ENCODE data around the gene GFER.
"Not testable (repeated sequence)": the region's sequence is repeated elsewhere in the genome, so short reads cannot be mapped to it uniquely, and the experiment has no call there.

The GFER gene

DNA sequence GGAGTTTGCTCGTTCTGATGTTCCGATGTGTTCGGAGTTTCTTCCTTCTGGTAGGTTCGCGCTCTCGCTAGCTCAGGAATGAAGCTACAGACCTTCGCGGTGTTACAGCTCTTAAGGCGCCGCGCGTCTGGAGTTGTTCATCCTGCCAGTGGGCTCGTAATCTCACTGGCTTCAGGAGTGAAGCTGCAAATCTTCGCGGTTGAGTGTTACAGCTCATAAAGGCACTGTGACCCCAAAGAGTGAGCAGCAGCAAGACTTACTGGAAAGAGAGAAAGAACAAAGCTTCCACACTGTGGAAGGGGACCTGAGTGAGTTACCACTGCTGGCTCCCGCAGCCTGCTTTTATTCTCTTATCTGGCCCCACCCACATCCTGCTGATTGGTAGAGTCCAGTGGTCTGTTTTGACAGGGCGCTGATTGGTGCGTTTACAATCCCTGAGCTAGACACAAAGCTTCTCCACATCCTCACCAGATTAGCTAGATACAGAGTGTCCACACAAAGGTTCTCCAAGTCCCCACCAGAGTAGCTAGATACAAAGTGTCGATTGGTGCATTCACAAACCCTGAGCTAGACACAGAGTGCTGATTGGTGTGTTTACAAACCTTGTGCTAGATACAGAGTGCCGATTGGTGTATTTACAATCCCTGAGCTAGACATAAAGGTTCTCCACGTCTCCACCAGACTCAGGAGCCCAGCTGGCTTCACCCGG is 26.4 kb upstream of the GFER start:
- DNase-seq (ENCODE audit: low read depth, low spot score): not testable (repeated sequence)

DNA sequence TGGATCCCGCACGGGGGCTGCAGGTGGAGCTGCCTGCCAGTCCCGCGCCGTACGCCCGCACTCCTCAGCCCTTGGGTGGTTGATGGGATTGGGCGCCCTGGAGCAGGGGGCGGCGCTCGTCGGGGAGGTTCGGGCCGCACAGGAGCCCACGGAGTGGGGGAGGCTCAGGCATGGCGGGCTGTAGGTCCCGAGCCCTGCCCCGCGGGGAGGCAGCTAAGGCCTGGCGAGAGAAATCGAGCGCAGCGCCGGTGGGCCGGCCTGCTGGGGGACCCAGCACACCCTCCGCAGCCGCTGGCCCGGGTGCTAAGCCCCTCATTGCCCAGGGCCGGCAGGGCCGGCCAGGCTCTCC is 25.9 kb upstream of the GFER start:
- not testable (repeated sequence) for DNase-seq (ENCODE audit: low read depth, low spot score)

DNA sequence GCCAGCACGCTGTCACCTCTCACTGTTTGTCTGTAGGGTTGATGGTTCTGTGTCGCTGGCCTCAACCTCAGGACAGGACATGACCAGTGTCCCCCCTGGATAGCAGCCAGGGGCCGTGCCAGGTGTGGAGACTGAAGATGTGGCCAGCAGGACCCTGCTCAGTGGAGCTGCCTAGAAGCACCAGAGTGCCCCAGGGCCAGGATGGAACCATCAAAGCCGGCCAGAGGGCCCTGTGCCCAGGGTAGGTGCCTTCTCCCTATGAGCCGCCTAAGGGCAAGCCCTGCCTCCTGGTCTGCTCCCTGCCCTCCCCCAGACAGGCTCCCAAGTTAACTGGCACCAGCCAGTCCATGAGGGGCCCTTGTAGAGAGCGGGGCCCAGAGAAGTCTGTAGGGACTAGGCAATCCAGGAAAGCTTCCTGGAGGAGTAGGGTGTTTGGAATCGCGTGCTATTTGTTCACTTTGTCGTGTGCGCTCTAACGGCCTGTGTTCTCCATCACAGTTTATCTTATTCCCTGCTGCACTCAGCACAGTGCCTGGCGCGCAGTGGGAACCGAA is 25.2 kb upstream of the GFER start:
- no peak for DNase-seq (ENCODE audit: low read depth, low spot score)

DNA sequence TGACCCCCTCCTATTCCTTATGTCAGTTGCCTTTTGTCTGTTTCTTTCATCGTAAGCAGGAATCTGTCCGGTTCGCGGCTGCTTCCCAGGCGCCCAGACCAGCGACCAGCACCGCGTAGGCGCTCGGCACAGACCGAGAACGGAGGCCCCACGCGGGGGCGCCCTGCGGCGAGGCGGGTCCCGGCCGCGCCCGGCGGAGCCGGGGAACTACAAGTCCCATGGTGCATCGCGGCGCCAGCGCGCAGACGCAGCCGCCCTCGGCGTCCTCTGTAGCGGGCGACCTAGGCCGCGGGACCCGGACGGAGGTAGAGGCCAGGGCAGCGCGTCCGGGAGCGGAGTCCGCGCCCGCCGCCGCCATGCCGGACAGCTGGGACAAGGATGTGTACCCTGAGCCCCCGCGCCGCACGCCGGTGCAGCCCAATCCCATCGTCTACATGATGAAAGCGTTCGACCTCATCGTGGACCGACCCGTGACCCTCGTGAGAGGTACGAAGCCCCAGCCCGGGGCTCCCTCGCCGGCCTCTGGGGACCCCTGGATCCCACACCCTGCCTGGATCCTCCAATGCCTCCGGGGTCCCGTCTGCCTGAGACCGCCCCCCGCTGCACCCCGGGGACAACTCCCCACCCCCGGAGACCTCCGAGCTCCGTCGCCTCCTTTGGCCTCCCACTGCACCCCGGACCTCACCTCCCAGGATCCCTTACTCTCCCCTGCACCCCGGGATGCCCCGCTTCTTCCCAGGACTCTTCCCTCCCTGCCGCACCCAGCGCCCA is 24.5 kb upstream of the GFER start, which contains the start of gene NDUFB10:
NDUFB10 (plus strand) TSS at position 270 of the 771 bp plus-strand sequence; CDS start at position 357, 87 bp downstream.
- peak; percentile 96 for DNase-seq (ENCODE audit: low read depth, low spot score)

DNA sequence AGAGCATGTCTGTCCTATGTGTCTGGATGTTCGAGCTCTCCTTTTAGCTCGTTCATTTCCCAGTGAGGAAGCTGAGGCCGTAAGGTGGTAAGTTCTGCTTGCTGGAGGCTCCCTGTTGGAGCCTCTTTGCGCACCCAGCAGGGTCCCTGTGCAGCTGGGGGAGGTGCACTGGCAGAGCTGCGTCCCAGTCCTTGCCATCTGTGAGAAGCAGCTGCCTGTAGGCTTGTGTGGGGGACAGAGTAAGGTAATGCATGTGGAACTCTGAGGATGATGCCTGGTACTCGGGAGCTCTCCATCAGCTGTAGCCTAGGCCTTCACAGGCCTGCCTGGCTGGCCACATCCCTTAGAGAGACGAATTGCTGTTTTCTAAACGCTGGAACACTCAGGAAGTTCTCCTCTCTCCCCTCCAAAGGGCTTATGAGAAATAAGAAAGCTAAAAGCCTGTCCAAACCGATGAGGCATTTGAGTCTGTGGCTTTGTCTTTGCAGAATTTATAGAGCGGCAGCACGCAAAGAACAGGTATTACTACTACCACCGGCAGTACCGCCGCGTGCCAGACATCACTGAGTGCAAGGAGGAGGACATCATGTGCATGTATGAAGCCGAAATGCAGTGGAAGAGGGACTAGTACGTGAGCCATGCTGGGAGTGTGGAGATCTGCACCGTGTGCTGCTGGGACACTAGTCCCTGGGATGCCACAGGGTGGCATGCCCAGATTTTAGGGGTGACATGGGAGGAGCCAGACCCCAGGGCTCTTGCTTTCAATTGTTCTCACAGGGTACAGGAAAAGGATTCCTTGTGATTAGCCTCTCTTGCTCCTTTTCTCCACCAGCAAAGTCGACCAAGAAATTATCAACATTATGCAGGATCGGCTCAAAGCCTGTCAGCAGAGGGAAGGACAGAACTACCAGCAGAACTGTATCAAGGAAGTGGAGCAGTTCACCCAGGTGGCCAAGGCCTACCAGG is 23.0 kb upstream of the GFER start:
- DNase-seq (ENCODE audit: low read depth, low spot score): peak; percentile 40

DNA sequence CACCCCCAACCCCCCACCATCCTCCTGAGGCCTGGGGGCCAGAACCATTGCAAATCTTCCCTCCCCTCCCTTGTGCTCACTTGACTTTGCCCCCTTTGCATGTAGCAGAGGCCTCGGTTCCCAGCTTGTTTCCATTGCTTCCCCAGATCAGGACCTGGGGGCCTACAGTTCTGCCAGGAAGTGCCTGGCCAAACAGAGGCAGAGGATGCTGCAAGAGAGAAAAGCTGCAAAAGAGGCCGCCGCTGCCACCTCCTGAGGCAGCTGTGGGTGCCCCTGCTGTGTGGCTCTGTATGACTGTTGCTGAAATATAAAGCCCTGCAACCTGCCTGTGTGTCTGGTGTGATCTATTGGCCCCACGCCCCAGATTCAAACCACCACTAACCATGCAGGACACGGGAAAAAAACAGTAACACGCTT is 22.3 kb upstream of the GFER start:
- DNase-seq (ENCODE audit: low read depth, low spot score): no peak

DNA sequence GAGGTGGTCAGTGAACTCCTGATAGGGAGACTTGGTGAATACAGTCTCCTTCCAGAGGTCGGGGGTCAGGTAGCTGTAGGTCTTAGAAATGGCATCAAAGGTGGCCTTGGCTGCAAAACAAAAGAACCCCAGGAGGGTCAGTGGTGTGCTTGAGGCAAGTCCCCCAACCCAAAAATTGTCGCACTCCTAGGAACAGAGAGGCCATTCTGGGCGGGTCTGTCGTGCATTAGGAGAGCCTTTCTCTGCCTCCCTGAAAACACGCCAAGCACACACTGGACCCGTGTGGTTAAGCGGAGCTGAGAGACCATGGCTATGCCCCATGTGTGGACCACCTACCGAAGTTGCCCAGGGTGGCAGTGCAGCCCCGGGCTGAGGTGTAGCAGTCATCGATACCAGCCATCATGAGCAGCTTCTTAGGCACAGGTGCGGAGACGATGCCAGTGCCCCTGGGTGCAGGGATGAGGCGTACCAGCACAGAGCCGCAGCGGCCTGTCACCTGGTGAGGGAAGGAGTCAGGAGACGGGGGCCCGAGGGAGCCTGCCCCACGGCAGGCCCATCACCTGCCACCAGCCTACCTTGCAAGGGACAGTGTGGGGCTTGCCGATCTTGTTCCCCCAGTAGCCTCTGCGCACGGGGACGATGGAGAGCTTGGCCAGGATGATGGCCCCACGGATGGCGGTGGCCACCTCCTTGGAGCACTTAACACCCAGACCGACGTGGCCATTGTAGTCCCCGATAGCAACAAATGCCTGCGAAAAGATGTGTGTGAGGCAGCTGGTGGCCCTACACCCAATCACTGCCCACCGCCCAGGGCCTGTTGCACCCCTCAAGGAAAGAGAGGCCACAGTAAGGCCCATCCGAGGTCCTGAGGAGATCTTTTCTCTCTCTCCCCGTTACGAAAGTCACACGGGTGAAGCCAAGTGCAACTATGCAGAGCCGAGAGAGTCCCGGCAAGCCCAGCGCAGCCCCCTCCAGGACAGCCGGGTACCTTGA is 21.5 kb upstream of the GFER start:
- not testable (repeated sequence) for DNase-seq (ENCODE audit: low read depth, low spot score)

DNA sequence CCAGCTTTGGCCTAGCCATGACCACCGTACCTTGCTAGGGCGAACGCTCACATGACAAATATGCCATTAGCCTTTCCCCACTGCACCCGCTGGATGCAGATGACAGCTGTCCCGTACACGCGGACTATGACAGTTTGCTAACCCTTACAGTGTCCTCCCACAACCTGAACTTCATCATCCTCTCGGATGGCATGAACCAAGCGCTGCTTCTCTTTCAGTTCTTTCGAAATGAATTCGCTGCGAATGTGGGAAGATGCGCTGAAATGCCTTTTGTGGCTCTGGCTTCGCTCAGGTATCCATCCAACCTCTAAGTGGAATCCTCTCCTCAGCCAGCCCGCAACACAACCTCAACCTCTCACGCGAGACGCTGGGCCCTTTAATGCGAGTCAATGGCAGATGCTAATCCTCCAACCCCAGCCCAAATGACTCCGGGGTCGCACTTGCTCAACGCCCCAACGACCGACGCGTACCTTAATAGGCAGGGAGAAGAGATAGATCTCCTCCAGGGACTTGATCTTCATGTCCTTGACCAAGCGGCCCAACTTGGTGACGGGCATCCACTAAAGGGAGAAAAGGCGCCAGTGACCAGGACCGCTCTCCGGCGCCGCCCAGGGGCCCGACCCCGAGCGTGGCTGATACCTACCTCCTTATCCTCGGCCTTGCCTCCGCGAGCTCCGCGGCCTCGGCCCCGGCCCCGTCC is 20.0 kb upstream of the GFER start:
- peak; percentile 58 for DNase-seq (ENCODE audit: low read depth, low spot score)

DNA sequence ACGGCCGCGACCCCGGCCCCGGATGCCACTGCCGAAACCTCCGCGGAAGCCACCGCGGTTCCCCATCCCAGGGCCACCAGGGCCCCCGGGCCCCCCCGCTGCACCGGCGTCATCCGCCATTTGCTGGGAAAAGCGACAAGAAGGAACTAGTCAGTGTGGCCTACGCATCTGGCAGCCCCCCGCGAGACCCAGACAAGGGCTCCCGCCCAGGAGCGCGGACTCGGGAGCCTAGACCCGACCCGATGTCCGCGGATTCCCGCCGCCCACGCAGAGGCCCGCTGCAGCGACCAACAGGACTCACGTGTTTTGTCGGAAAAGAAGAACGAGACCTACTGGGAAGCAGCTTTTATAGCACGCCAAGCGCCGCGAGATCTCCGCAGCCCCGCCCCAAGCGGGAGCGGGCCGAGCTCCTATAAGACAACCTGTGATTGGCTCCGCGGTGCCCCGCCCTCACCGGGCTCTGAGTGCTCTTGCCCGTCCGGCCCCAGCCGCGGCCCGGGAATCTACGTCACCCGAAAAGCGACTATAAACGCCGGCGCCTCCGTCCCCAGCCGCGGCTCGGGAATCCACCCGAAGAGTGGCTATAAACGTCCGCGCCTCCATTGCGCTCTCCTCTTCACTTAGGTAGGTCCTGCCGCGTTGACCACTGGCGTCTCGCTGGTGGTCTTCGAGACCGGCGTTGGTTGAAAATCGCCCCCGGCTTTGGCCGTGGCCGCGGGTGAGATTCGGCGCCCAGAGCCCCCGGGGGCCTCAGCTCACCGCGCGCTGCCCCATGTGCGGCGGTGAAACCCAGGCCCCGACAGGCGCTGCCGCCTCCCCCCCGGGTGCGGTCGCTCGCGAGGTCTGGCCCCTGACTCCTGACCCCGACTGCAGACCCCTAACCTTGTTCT is 19.2 kb upstream of the GFER start, which contains the start of gene RPS2:
RPS2 (minus strand) TSS at position 321 of the 890 bp plus-strand sequence; CDS start at position 120, 201 bp downstream.
- DNase-seq (ENCODE audit: low read depth, low spot score): peak; percentile 99

DNA sequence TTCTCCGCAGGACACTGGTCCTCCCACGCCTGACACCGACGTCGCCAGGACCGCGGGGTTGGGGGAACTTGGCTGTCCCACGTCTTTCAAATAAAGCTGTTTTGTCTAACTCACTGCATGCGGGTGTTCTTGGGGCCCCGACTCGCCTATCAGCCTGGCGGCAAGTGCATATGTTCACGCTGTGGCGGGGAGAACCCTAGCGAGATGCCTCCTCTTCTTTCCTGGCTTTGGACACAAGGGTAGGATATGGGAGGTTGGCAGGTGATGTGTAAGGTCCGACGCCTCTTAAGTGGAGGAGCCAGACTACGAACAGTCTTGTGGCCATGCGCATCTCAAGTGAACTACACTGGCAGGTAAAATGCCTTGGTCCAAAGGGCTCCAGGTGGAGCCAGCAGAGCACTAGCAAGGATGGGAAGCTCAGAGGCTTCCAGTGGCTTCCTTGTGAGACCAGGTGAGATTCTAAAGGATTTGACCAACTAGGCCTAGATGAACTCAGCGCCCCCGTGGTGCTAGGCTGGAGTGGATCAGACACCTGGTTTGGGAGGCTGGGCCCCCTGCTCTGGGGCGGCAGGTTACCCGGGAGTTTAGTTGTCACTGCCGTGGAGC is 18.5 kb upstream of the GFER start:
- no peak for DNase-seq (ENCODE audit: low read depth, low spot score)

DNA sequence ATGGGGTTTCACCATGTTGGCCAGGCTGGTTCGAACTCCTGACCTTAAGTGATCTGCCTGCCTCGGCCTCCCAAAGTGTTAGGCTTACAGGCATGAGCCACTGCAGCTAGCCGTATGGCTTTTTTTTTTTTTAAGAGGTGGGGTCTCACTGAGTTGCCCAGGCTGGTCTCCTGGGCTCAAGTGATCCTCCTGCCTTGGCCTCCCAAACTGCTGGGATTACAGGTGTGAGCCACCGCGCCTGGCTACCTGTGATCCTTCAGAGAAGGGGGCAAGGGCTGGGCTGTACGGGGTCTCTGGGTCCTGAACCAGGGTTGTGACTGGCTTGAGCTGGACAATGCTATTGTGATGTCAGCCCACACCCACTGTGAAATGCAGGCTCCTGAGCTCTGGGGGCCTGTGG is 17.5 kb upstream of the GFER start, which contains the start of gene RNF151:
RNF151 (plus strand) TSS at position 397 of the 400 bp plus-strand sequence. CDS start 26 bp downstream, outside the sequence.
- DNase-seq (ENCODE audit: low read depth, low spot score): no peak

DNA sequence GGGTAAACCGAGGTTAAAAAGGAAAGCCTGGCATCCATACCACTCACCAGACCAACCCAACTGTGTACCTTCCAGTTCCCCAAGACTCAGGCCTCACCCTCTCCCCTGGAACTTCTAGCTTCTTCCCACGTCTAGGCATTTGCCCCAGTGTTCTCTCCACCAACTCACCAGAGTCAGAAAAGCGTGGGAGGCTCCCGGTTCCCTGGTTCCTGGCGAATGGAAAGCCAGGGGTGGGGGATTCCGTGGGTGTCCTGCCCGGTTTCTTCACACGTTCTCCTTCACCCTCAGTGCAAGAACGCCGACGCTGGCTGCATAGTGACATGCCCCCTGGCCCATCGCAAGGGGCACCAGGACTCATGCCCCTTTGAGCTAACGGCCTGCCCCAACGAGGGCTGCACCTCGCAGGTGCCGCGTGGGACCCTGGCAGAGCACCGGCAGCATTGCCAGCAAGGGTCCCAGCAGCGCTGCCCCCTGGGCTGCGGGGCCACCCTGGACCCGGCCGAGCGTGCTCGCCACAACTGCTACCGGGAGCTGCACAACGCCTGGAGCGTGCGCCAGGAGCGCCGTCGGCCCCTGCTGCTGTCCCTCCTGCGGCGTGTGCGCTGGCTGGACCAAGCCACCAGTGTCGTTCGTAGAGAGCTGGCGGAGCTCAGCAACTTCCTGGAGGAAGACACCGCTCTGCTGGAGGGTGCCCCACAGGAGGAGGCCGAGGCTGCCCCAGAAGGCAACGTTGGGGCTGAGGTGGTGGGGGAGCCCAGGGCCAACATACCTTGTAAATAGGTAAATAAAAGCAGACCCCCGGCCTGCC is 15.6 kb upstream of the GFER start:
- DNase-seq (ENCODE audit: low read depth, low spot score): no peak

DNA sequence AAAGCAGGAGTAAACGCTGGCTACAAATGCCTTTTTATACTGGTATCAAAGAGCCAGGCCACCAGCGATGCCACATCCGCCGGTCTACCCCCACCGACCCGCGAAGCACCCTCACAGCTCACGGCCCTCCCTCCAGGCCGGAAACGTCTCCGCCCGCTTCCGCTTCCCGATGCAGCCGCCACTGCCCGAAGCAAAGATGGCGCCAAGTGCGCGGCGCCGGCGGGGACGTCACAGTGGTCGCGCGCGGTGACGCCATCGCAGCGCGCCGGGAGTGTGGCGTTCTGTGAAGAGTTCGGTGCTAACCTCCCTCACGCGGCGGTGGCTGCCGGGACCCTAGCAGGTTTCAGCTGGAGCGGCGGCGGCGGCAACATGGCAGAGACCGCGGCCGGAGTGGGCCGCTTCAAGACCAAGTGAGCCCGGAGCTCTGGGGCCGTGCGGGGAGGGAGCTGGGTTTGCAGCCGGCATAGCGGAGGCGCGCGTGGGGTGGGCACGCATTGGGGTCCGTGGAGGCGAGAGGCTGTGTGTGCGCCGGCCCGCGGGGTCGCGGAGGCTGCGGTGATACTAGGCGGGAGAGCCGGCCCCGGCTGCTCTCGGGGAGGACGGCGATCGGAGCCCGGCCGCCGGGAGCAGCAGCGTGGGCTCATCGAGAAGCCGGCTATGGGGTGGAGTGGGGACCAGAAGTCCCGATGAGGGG is 12.1 kb upstream of the GFER start, which contains the start of gene TBL3:
TBL3 (plus strand) TSS at position 258 of the 694 bp plus-strand sequence; CDS start at position 370, 112 bp downstream.
- DNase-seq (ENCODE audit: low read depth, low spot score): peak; percentile 99

DNA sequence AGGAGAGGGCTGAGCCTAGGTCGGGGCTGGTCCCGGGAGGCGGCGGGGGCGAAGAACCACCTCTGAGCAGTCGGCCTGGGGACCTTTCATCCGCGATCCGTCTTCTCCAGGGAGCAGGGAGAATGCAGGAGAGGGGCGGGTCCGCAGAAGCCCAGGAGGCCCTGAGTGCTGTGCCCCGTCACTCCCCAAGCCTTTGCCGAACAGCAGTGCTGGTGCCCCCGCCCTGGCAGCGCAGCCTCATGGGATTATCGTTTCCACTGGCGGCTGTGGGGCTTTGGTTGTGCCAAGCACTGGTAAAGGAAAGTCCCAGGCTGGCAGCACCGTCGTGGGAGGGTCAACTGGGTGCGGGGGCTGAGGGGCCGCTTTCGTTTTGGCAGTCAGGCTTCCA is 11.5 kb upstream of the GFER start:
- DNase-seq (ENCODE audit: low read depth, low spot score): no peak

DNA sequence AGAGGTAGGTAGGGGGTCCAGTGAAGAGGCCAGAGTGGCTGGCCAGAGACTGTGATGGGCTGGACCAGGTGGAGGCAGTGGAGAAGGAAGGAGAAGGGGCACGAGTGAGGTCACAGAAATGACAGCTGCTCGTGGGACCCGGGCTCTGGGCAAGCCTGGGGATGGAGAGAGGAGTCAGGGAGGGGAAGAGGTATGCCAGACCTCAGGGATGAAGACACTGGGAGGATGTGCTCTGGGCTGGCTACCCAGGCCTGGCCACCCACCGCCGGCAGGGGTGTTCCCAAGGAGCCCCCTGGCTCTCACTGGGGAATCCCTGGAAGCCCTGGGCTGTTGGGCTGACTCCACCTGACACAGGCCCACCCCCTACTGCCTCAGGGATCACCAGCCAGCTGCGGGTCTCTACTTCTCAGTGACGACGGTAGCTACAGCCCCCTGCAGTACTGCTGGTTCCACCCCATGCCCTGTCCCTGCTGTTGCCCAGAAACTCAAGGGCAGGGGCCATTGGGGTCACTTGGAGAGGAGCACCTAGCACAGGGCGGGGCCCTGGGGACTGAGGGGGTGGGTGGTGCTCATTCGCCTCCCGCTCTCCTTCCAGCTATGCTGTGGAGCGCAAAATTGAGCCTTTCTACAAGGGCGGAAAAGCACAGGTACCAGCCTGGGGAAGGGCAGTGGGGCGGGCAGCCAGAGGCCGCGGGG is 10.4 kb upstream of the GFER start:
- no peak for DNase-seq (ENCODE audit: low read depth, low spot score)
